HL-60 (cell line): Measurements from ENCODE around the gene NAGLU.

Source experiments
- DNase-seq, 2 experiments: peaks; one replicate each; pipeline ENCODE4 v3.0.0-alpha.2; 2010 to 2020; ENCODE audit warnings: low read depth in 1 of 2, low spot score in 1 of 2
- H3K27ac ChIP-seq: fragments of 250-450 bp; sonication (Bioruptor Pico); replicated peaks from 2 replicates; pipeline ENCODE4 v1.5.1; 2020; ENCODE audit warnings: mild to moderate bottlenecking, moderate library complexity
- H3K27me3 ChIP-seq: fragments of 250-450 bp; sonication (Bioruptor Pico); 2 replicates; pipeline ENCODE4 v1.5.1; 2021; ENCODE audit warnings: mild to moderate bottlenecking, moderate library complexity; ENCODE audit not compliant: insufficient read depth, poor library complexity, severe bottlenecking
- H3K4me3 ChIP-seq: replicated peaks from 2 replicates; pipeline ENCODE4 v1.5.1; 2011; ENCODE audit warnings: mild to moderate bottlenecking, control low read depth, low read length; ENCODE audit not compliant: insufficient read depth
- GABPA ChIP-seq: IDR thresholded peaks from 2 replicates; pipeline ENCODE4 v1.6.1; 2012; ENCODE audit warnings: low read depth
- POLR2AphosphoS5 ChIP-seq: IDR thresholded peaks from 2 replicates; pipeline ENCODE4 v1.6.1; 2012; ENCODE audit warnings: low read depth
- SPI1 ChIP-seq: IDR thresholded peaks from 2 replicates; pipeline ENCODE4 v1.6.1; 2012; ENCODE audit warnings: low read depth, mild to moderate bottlenecking, borderline replicate concordance
- TF ChIP-seq, protein P1 (sequence below): IDR thresholded peaks from 2 replicates; pipeline ENCODE4 v1.6.1; 2012; ENCODE audit warnings: low read depth; ENCODE audit not compliant: insufficient replicate concordance
- TF ChIP-seq, protein P2 (sequence below): IDR thresholded peaks from one replicate; pipeline ENCODE4 v1.5.1; 2011; ENCODE audit warnings: low read length, control low read depth, inconsistent platforms; ENCODE audit not compliant: insufficient read depth

The NAGLU gene

DNA sequence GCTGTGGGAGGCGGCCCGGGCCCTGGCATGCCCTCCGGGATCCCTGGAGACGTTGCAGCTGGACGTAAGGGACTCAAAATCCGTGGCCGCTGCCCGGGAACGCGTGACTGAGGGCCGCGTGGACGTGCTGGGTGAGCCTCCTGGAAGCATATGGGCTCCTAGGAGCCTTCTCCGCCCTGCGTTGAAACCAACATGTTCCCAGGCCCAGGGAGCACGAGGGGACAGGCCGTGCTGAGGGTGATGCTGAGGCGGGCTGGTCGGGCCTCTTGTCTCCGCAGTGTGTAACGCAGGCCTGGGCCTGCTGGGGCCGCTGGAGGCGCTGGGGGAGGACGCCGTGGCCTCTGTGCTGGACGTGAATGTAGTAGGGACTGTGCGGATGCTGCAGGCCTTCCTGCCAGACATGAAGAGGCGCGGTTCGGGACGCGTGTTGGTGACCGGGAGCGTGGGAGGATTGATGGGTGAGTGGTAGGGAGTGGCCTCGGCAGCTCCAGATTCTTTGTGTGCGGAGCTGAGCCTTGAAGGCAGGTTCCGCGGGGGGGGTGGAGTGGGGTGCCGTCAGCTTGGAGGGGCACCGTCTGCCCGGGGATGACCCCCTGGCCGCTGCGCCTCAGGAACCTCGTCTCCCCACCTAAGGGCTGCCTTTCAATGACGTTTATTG lies 17.2 kb downstream of the NAGLU start:
- no peak overlapping the region for H3K27ac ChIP-seq
- H3K27me3 ChIP-seq, result no peaks in the 10 kb centered on the region
- no peak overlapping the region for H3K4me3 ChIP-seq
- TF ChIP-seq, protein P1, sequence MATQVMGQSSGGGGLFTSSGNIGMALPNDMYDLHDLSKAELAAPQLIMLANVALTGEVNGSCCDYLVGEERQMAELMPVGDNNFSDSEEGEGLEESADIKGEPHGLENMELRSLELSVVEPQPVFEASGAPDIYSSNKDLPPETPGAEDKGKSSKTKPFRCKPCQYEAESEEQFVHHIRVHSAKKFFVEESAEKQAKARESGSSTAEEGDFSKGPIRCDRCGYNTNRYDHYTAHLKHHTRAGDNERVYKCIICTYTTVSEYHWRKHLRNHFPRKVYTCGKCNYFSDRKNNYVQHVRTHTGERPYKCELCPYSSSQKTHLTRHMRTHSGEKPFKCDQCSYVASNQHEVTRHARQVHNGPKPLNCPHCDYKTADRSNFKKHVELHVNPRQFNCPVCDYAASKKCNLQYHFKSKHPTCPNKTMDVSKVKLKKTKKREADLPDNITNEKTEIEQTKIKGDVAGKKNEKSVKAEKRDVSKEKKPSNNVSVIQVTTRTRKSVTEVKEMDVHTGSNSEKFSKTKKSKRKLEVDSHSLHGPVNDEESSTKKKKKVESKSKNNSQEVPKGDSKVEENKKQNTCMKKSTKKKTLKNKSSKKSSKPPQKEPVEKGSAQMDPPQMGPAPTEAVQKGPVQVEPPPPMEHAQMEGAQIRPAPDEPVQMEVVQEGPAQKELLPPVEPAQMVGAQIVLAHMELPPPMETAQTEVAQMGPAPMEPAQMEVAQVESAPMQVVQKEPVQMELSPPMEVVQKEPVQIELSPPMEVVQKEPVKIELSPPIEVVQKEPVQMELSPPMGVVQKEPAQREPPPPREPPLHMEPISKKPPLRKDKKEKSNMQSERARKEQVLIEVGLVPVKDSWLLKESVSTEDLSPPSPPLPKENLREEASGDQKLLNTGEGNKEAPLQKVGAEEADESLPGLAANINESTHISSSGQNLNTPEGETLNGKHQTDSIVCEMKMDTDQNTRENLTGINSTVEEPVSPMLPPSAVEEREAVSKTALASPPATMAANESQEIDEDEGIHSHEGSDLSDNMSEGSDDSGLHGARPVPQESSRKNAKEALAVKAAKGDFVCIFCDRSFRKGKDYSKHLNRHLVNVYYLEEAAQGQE, result no peak
- TF ChIP-seq, protein P2, sequence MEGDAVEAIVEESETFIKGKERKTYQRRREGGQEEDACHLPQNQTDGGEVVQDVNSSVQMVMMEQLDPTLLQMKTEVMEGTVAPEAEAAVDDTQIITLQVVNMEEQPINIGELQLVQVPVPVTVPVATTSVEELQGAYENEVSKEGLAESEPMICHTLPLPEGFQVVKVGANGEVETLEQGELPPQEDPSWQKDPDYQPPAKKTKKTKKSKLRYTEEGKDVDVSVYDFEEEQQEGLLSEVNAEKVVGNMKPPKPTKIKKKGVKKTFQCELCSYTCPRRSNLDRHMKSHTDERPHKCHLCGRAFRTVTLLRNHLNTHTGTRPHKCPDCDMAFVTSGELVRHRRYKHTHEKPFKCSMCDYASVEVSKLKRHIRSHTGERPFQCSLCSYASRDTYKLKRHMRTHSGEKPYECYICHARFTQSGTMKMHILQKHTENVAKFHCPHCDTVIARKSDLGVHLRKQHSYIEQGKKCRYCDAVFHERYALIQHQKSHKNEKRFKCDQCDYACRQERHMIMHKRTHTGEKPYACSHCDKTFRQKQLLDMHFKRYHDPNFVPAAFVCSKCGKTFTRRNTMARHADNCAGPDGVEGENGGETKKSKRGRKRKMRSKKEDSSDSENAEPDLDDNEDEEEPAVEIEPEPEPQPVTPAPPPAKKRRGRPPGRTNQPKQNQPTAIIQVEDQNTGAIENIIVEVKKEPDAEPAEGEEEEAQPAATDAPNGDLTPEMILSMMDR, result no peak
- TF ChIP-seq SPI1, result no peak
- no peak for TF ChIP-seq GABPA
- no peak for TF ChIP-seq POLR2AphosphoS5
- DNase-seq, result no peak

DNA sequence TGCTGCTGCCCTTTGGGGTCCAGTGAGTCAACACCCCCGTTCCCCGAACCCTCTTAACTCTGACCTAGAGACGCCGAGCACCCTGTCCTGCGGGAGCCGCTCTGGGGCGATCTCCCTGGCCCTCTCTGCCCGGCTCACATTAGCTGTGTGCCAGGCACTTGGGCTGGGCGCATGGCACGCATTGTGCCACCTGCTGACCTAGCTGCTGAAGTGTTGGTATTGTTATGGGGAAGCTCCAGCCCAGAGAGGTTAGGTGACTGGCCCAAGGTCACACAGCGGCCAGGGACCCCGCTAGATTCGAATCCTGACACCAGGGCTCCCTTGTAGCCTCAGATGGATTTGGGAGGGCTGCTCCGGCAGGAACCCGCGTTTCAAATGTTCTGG lies 17.8 kb downstream of the NAGLU start:
- Histone ChIP-seq H3K4me3 (peak overlapping the region; percentile 88), H3K27ac (peak overlapping the region; percentile 68; the same call in 1 of the 2 replicates), H3K27me3 (no peaks in the 10 kb centered on the region)
- TF ChIP-seq, protein P2, result no peak
- TF ChIP-seq POLR2AphosphoS5 (no peak), SPI1 (no peak), GABPA (no peak)
- TF ChIP-seq, protein P1, result no peak
- DNase-seq, result no peak

DNA sequence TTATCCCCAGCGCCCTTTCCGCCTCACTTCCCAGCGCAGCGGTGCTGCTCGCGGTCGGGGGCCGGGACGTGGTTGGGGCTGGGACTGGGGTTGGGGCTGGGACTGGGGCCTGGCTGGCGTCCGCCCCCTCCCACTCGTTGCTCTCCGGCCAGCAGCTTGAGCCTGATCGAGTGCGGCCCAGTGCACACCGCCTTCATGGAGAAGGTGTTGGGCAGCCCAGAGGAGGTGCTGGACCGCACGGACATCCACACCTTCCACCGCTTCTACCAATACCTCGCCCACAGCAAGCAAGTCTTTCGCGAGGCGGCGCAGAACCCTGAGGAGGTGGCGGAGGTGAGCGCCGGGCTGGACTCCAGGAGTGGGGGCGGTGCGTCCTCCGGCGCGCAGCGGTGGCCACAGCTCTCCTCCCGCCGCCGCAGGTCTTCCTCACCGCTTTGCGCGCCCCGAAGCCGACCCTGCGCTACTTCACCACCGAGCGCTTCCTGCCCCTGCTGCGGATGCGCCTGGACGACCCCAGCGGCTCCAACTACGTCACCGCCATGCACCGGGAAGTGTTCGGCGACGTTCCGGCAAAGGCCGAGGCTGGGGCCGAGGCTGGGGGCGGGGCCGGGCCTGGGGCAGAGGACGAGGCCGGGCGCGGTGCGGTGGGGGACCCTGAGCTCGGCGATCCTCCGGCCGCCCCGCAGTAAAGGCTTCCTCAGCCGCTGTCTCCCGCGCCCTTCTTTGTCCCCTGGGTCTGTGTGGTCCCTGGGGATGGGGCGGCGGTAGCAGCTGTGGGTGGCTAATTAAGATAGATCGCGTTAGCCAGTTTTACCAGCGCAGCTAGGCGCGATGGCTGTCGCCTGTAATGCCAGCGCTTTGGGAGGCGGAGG lies 18.4 kb downstream of the NAGLU start:
- Histone ChIP-seq H3K27ac (peak overlapping the region; percentile 68), H3K4me3 (peak overlapping the region; percentile 88), H3K27me3 (no peaks in the 10 kb centered on the region)
- TF ChIP-seq, protein P1, result no peak
- TF ChIP-seq, protein P2, result no peak
- TF ChIP-seq SPI1 (no peak), POLR2AphosphoS5 (peak; percentile 77), GABPA (0 out of 2 replicates have a peak, but pooled peaks have one; percentile 25)
- DNase-seq, result peak; percentile 79 to 88
